HG03103 (cell line): ENCODE measurements around the gene RCE1.

Source experiments
- ATAC-seq: cut with Tn5 transposase; IDR thresholded peaks from one replicate; pipeline ENCODE4 v1.9.1; 2021; ENCODE audit warnings: low read depth; ENCODE audit not compliant: unreplicated experiment

Gene RCE1

GRCh38 chr11:66868082-66868725, 25.0 kb downstream of the RCE1 start:
- ATAC-seq, result no peak

GRCh38 chr11:66868726-66869566, 25.7 kb downstream of the RCE1 start:
- ATAC-seq, result peak; percentile 60

- ATAC-seq, result no peak
These were observed 26.3 kb downstream of the RCE1 start for GRCh38 chr11:66869567-66869870.

- no peak for ATAC-seq
These were observed 26.9 kb downstream of the RCE1 start for GRCh38 chr11:66870131-66870530.

- no peak for ATAC-seq
These were observed 27.6 kb downstream of the RCE1 start for GRCh38 chr11:66870616-66871520.

GRCh38 chr11:66871521-66871901, 28.3 kb downstream of the RCE1 start:
- ATAC-seq, result no peak

GRCh38 chr11:66874232-66874631, 31.0 kb downstream of the RCE1 start:
- ATAC-seq, result no peak

GRCh38 chr11:66875378-66875777, 32.1 kb downstream of the RCE1 start:
- no peak for ATAC-seq

GRCh38 chr11:66877588-66878385, 34.5 kb downstream of the RCE1 start:
- no peak for ATAC-seq

- no peak for ATAC-seq
These were observed 35.2 kb downstream of the RCE1 start for GRCh38 chr11:66878474-66878873.

GRCh38 chr11:66879000-66879399, 35.8 kb downstream of the RCE1 start:
- ATAC-seq, result no peak

GRCh38 chr11:66879583-66879982, 36.3 kb downstream of the RCE1 start:
- ATAC-seq, result no peak

GRCh38 chr11:66879999-66880398, 36.8 kb downstream of the RCE1 start:
- ATAC-seq, result no peak

- ATAC-seq, result no peak
These were observed 37.5 kb downstream of the RCE1 start for GRCh38 chr11:66880496-66881450.

- no peak for ATAC-seq
These were observed 38.2 kb downstream of the RCE1 start for GRCh38 chr11:66881451-66881835.

- no peak for ATAC-seq
These were observed 38.7 kb downstream of the RCE1 start for GRCh38 chr11:66881927-66882452.

- ATAC-seq, result no peak
These were observed 39.3 kb downstream of the RCE1 start for GRCh38 chr11:66882561-66883015.

- ATAC-seq, result no peak
These were observed 40.0 kb downstream of the RCE1 start for GRCh38 chr11:66883016-66883965.
